Activated B cell treated with CpG ODN at 0.5 μM for 24 hours (primary cell): ENCODE measurements around the gene ASF1A. TPM values are rescaled to one million over a fixed set of nuclear protein-coding genes. Genes with fewer than 3 reads are reported as not detected.
A peak's percentile ranks its signal among the peaks of the same experiment; 100 is the strongest.

Experiments
- ATAC-seq: fragments of 200-7000 bp; cut with Tn5 transposase; one replicate; pipeline ENCODE4 v1.10.0; 2021; ENCODE audit warnings: low read depth, mild to moderate bottlenecking, moderate library complexity
- CTCF ChIA-PET: fragments of 350-600 bp; sonication (Branson Sonifier 250); formaldehyde crosslinking; loops from one replicate; lab custom pipeline; 2021; ENCODE audit warnings: antibody characterized with exemption; lab: Charles Lee
- POLR2A ChIA-PET: fragments of 350-600 bp; sonication (Branson Sonifier 250); formaldehyde crosslinking; loops from one replicate; lab custom pipeline; 2021; ENCODE audit warnings: antibody characterized with exemption; lab: Charles Lee
- DNase-seq: peaks from one replicate; pipeline ENCODE4 v3.0.0; 2022
- H3K27ac Mint-ChIP-seq: one replicate; pipeline ENCODE4 v1.8.0; 2020; ENCODE audit warnings: mixed read lengths
- H3K27me3 Mint-ChIP-seq: one replicate; pipeline ENCODE4 v1.8.0; 2021; ENCODE audit warnings: mixed read lengths
- H3K36me3 Mint-ChIP-seq: one replicate; pipeline ENCODE4 v1.8.0; 2021; ENCODE audit warnings: low read depth, mixed read lengths
- H3K4me1 Mint-ChIP-seq: one replicate; pipeline ENCODE4 v1.8.0; 2021; ENCODE audit warnings: mixed read lengths
- H3K4me3 Mint-ChIP-seq: one replicate; pipeline ENCODE4 v1.8.0; 2020; ENCODE audit warnings: mild to moderate bottlenecking, mixed read lengths
- H3K9me3 Mint-ChIP-seq: one replicate; pipeline ENCODE4 v1.8.0; 2020; ENCODE audit warnings: mixed read lengths
- intact Hi-C: fragments of 100-400 bp; cut with micrococcal nuclease; formaldehyde crosslinking; loops from one replicate; pipeline ENCODE4 v1.15.1; 2024
- total RNA-seq: library from RNA; stranded (reverse); gene quantifications from 2 replicates; pipeline ENCODE4 v1.2.3, GENCODE V29; 2022
- TF ChIP-seq, protein P1 (sequence below): fragments of 200-600 bp; IDR thresholded peaks from one replicate; pipeline ENCODE4 v1.8.0; 2022; ENCODE audit warnings: antibody characterized with exemption, mild to moderate bottlenecking

The ASF1A gene
- total RNA-seq, 1 donor from 2014 or later = 13.1 TPM

DNA sequence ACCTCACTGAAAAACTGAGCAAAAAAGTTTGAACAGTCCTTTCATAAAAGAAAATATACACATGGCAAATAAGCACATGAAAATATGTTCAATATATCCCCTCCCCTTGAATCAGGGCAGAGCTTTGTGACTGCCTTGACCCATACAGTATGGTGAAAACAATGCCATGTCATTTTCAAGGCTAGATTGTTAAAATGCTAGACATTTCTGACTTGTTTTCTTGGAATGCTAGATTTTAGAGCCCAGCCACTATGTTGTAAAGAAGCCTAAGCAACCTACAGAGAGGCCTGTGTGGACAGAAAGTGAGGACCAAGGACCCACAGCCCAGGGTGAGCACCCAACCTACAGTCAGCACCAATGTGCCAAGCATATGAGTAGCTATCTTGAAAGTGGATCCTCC lies 17.1 kb upstream of the ASF1A start:
- Mint-ChIP-seq H3K27me3 (no peaks in the 10 kb centered on the region), H3K4me3 (no peak overlapping the region), H3K36me3 (peaks cover 15% of the 10 kb centered on the region), H3K27ac (no peak overlapping the region), H3K9me3 (no peaks in the 10 kb centered on the region), H3K4me1 (peaks cover 37% of the 10 kb centered on the region)
- TF ChIP-seq, protein P1, sequence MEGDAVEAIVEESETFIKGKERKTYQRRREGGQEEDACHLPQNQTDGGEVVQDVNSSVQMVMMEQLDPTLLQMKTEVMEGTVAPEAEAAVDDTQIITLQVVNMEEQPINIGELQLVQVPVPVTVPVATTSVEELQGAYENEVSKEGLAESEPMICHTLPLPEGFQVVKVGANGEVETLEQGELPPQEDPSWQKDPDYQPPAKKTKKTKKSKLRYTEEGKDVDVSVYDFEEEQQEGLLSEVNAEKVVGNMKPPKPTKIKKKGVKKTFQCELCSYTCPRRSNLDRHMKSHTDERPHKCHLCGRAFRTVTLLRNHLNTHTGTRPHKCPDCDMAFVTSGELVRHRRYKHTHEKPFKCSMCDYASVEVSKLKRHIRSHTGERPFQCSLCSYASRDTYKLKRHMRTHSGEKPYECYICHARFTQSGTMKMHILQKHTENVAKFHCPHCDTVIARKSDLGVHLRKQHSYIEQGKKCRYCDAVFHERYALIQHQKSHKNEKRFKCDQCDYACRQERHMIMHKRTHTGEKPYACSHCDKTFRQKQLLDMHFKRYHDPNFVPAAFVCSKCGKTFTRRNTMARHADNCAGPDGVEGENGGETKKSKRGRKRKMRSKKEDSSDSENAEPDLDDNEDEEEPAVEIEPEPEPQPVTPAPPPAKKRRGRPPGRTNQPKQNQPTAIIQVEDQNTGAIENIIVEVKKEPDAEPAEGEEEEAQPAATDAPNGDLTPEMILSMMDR = no peak
- CTCF ChIA-PET = no interaction called here
- DNase-seq (no peak), ATAC-seq (no peak)
- POLR2A ChIA-PET = no interaction called here
- intact Hi-C loops = no loop called here

GRCh38 chr6:118877806-118878205 lies 16.1 kb upstream of the ASF1A start:
- ATAC-seq = no peak

DNA sequence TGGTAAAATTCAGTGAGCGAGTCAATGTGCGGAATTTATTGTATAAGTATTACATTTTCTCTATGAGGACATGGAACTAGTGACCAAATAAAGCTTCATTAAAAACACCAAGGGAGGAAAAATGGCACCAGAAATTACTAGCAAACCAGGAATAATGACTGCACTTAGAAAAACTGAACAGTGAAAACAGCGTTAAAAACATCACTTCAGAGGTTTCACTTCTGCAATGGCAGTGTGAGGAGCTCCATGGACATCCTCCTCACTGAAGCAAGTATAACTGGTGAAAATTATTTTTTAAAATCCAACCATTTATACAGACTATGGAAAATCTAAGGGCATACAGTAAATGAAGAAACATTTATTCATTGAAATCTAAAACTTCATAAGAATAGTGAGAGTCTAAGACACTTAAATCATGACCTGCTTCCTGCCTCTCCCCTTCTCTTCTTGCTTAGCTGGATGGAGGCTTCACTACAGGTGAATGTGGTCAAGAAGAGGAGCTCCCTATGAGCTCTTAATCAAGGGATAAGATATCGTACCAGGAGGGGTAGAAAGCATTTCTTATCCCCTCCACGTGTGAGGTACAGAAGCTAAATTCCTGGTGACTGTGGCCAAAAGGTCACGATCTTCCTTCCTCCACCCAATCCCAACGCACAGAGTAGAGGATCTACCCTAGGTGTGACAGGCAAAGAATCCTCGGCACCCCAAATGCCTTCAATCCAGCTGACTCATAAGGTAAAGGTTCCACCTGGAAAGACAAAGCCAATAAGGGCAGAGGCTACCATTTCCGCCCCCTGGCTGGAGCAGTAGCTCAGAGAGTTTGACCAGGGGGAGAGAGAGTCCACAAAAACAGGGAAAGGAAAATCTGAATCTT lies 12.3 kb upstream of the ASF1A start:
- intact Hi-C loops = loop anchor here (1.0 kb wide), 1 partner anchor 10 kb away; no protein-coding TSS in a partner anchor

More at GRCh38 chr6:118877806-118878205, 16.1 kb upstream of the ASF1A start:
- no peak for DNase-seq
- intact Hi-C loops = loop anchor here (2.0 kb wide), 1 partner anchor 13 kb away; no protein-coding TSS in a partner anchor
- POLR2A ChIA-PET = no interaction called here
- no peaks in the 10 kb centered on the region for H3K9me3 Mint-ChIP-seq
- TF ChIP-seq, protein P1 = no peak
- no peak overlapping the region for H3K4me3 Mint-ChIP-seq
- no peaks in the 10 kb centered on the region for H3K27me3 Mint-ChIP-seq
- H3K4me1 Mint-ChIP-seq = peaks cover 46% of the 10 kb centered on the region
- H3K36me3 Mint-ChIP-seq = peaks cover 15% of the 10 kb centered on the region
- CTCF ChIA-PET = interaction anchor here (1.1 kb wide), 1 partner anchor 75 kb away, joined by 3 read pairs; no protein-coding TSS in a partner anchor
- H3K27ac Mint-ChIP-seq = no peak overlapping the region

GRCh38 chr6:118882314-118882905 lies 11.5 kb upstream of the ASF1A start:
- no peak overlapping the region for H3K4me3 Mint-ChIP-seq
- H3K27me3 Mint-ChIP-seq = no peaks in the 10 kb centered on the region
- peaks cover 73% of the 10 kb centered on the region for H3K4me1 Mint-ChIP-seq
- intact Hi-C loops = no loop called here
- no peak for ATAC-seq
- ChIA-PET POLR2A (interaction anchor here (1.3 to 3.4 kb wide), 2 partner anchors 9 to 12 kb away, joined by 5 to 36 read pairs; partner anchors contain the start of gene ASF1A), CTCF (interaction anchor here (1.0 to 2.0 kb wide), 2 partner anchors 12 to 17 kb away, joined by 3 to 4 read pairs; no protein-coding TSS in a partner anchor)
- H3K9me3 Mint-ChIP-seq = no peaks in the 10 kb centered on the region
- peak overlapping the region; percentile 20 for H3K27ac Mint-ChIP-seq
- H3K36me3 Mint-ChIP-seq = peaks cover 4% of the 10 kb centered on the region
- TF ChIP-seq, protein P1 = no peak
- no peak for DNase-seq

More for the DNA sequence above, 12.3 kb upstream of the ASF1A start:
- Mint-ChIP-seq H3K4me3 (peak overlapping the region; percentile 63), H3K4me1 (peaks cover 66% of the 10 kb centered on the region), H3K27me3 (no peaks in the 10 kb centered on the region), H3K36me3 (peaks cover 4% of the 10 kb centered on the region), H3K27ac (peak overlapping the region; percentile 72), H3K9me3 (no peaks in the 10 kb centered on the region)
- ATAC-seq (peak; percentile 58), DNase-seq (no peak)
- CTCF ChIA-PET = interaction anchor here (1.0 to 2.0 kb wide), 2 partner anchors 13 to 16 kb away, joined by 3 to 4 read pairs; no protein-coding TSS in a partner anchor
- TF ChIP-seq, protein P1 = no peak
- POLR2A ChIA-PET = interaction anchor here (1.3 to 3.4 kb wide), 2 partner anchors 9 to 12 kb away, joined by 5 to 36 read pairs; partner anchors contain the start of gene ASF1A
